ENCODE results near the gene FGF6.

Gene FGF6

DNA sequence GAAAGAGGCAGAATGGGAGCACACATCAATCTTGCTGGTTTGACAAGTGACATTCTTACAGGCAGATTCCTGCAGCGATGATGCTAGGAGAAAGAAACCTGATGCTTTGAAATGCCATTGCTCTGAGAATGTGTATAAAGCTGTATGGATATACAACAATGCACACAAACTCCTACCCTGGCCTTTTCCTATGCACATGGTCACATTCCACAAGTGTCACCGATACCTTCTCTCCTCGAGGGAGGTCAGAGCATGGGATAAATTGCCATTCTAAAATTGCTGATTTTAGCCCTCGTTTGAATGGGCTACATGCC lies 11.9 kb downstream of the FGF6 start:
- no peaks in the 10 kb centered on the region for H3F3A ChIP-seq (ENCODE audit: insufficient read depth, low read length)
- no peaks in the 10 kb centered on the region for H3K9me3 ChIP-seq (replicated peaks; ENCODE audit: insufficient read depth, low read length)
- H3K79me2 ChIP-seq (ENCODE audit: low read length) = no peaks in the 10 kb centered on the region
- no peak overlapping the region for H3K9ac ChIP-seq (ENCODE audit: low read length)
- no peaks in the 10 kb centered on the region for H3K4me1 ChIP-seq (ENCODE audit: low read length)
- H3K36me3 ChIP-seq (replicated peaks; ENCODE audit: insufficient read depth, low read length) = no peaks in the 10 kb centered on the region
- H3K4me2 ChIP-seq (ENCODE audit: low read depth, low read length) = no peak overlapping the region
- no peaks in the 10 kb centered on the region for H4K20me1 ChIP-seq (ENCODE audit: insufficient read depth, low read length)
- peaks cover 6% of the 10 kb centered on the region for H3K27me3 ChIP-seq (replicated peaks; ENCODE audit: insufficient read depth, low read length)
- no peak for TF ChIP-seq CTCF (IDR thresholded peaks at IDR 0.05; ENCODE audit: low read length)
- no peak for TF ChIP-seq EZH2 (optimal IDR thresholded peaks at IDR 0.05; ENCODE audit: low read depth, low read length)
- no peak for TF ChIP-seq EZH2phosphoT487 (IDR thresholded peaks at IDR 0.05; ENCODE audit: low read length)
- DNase-seq = no peak
- H2AFZ ChIP-seq (ENCODE audit: low read length) = no peak overlapping the region
- no peak overlapping the region for H3K4me3 ChIP-seq (ENCODE audit: low read length)
- no peaks in the 10 kb centered on the region for H3K9me2 ChIP-seq (replicated peaks; ENCODE audit: insufficient read depth, low read length)
- H3K27ac ChIP-seq (ENCODE audit: low read length) = no peak overlapping the region

GRCh38 chr12:4432878-4433744 lies 12.5 kb downstream of the FGF6 start:
- Histone ChIP-seq H4K20me1 (ENCODE audit: insufficient read depth, low read length) (no peaks in the 10 kb centered on the region), H3K4me1 (ENCODE audit: low read length) (no peaks in the 10 kb centered on the region), H3K27ac (ENCODE audit: low read length) (no peak overlapping the region), H3K79me2 (ENCODE audit: low read length) (no peaks in the 10 kb centered on the region), H3K27me3 (replicated peaks; ENCODE audit: insufficient read depth, low read length) (peaks cover 6% of the 10 kb centered on the region), H3K9me2 (replicated peaks; ENCODE audit: insufficient read depth, low read length) (no peaks in the 10 kb centered on the region), H3K9ac (ENCODE audit: low read length) (no peak overlapping the region), H3K36me3 (replicated peaks; ENCODE audit: insufficient read depth, low read length) (no peaks in the 10 kb centered on the region), H3K9me3 (replicated peaks; ENCODE audit: insufficient read depth, low read length) (no peaks in the 10 kb centered on the region), H2AFZ (ENCODE audit: low read length) (no peak overlapping the region), H3K4me2 (ENCODE audit: low read depth, low read length) (no peak overlapping the region), H3F3A (ENCODE audit: insufficient read depth, low read length) (no peaks in the 10 kb centered on the region), H3K4me3 (ENCODE audit: low read length) (no peak overlapping the region)
- DNase-seq = no peak
- TF ChIP-seq EZH2phosphoT487 (IDR thresholded peaks at IDR 0.05; ENCODE audit: low read length) (no peak), EZH2 (optimal IDR thresholded peaks at IDR 0.05; ENCODE audit: low read depth, low read length) (no peak), CTCF (IDR thresholded peaks at IDR 0.05; ENCODE audit: low read length) (no peak)

DNA sequence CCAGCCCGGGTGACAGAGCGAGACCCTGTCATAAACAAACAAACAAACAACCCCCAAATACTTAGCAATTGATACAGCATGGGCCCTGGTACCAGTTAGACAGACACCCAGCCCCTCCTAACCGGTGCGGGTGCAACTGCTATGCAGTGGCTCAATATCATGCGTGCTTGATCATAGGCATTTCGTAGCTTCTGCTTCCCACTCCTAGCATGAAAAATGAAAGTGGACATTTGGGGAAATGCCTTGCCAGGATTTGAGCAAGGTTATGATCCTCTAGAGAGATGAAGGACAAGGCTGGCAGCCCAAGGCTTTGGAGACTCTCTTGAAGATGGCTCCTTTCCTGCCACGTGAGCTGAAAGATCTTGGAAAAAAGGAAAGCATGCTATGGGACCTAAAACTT lies 13.7 kb downstream of the FGF6 start:
- H3K4me2 ChIP-seq (ENCODE audit: low read depth, low read length) = no peak overlapping the region
- no peak overlapping the region for H3K27ac ChIP-seq (ENCODE audit: low read length)
- no peak overlapping the region for H2AFZ ChIP-seq (ENCODE audit: low read length)
- H3K9ac ChIP-seq (ENCODE audit: low read length) = no peak overlapping the region
- H3K4me3 ChIP-seq (ENCODE audit: low read length) = no peak overlapping the region
- no peaks in the 10 kb centered on the region for H3K79me2 ChIP-seq (ENCODE audit: low read length)
- DNase-seq = no peak
- H3K27me3 ChIP-seq (replicated peaks; ENCODE audit: insufficient read depth, low read length) = peaks cover 6% of the 10 kb centered on the region
- no peaks in the 10 kb centered on the region for H3K9me3 ChIP-seq (replicated peaks; ENCODE audit: insufficient read depth, low read length)
- H3K4me1 ChIP-seq (ENCODE audit: low read length) = no peaks in the 10 kb centered on the region
- no peaks in the 10 kb centered on the region for H4K20me1 ChIP-seq (ENCODE audit: insufficient read depth, low read length)
- H3K36me3 ChIP-seq (replicated peaks; ENCODE audit: insufficient read depth, low read length) = no peaks in the 10 kb centered on the region
- TF ChIP-seq CTCF (IDR thresholded peaks at IDR 0.05; ENCODE audit: low read length) (no peak), EZH2phosphoT487 (IDR thresholded peaks at IDR 0.05; ENCODE audit: low read length) (no peak), EZH2 (optimal IDR thresholded peaks at IDR 0.05; ENCODE audit: low read depth, low read length) (no peak)
- H3K9me2 ChIP-seq (replicated peaks; ENCODE audit: insufficient read depth, low read length) = no peaks in the 10 kb centered on the region
- no peaks in the 10 kb centered on the region for H3F3A ChIP-seq (ENCODE audit: insufficient read depth, low read length)

Measured in MM.1S (cell line).